ENCODE data around the gene CAMSAP1.

CAMSAP1 gene

GRCh38 chr9:135792268-135793128, 114.8 kb downstream of the CAMSAP1 start:
- H3K27ac ChIP-seq (ENCODE audit: poor library complexity, severe bottlenecking), result no peak overlapping the region
- DNase-seq (ENCODE audit: low spot score) (no peak), ATAC-seq (ENCODE audit: low read depth) (no peak)
- H3K4me3 ChIP-seq (ENCODE audit: severe bottlenecking), result no peak overlapping the region
- TF ChIP-seq CTCF (IDR thresholded peaks at IDR 0.05; ENCODE audit: poor library complexity, severe bottlenecking), result no peak
- no peaks in the 10 kb centered on the region for H3K9me3 ChIP-seq (ENCODE audit: severe bottlenecking)
- no peaks in the 10 kb centered on the region for H3K4me1 ChIP-seq (ENCODE audit: insufficient read depth, poor library complexity, severe bottlenecking)
- H3K27me3 ChIP-seq (ENCODE audit: insufficient read depth, poor library complexity, severe bottlenecking), result peaks cover 12% of the 10 kb centered on the region
- no peaks in the 10 kb centered on the region for H3K36me3 ChIP-seq (ENCODE audit: low read depth)

GRCh38 chr9:135791431-135792267, 115.7 kb downstream of the CAMSAP1 start:
- H3K36me3 ChIP-seq (ENCODE audit: low read depth), result no peaks in the 10 kb centered on the region
- no peak overlapping the region for H3K4me3 ChIP-seq (ENCODE audit: severe bottlenecking)
- peaks cover 17% of the 10 kb centered on the region for H3K27me3 ChIP-seq (ENCODE audit: insufficient read depth, poor library complexity, severe bottlenecking)
- TF ChIP-seq CTCF (IDR thresholded peaks at IDR 0.05; ENCODE audit: poor library complexity, severe bottlenecking), result no peak
- ATAC-seq (ENCODE audit: low read depth) (no peak), DNase-seq (ENCODE audit: low spot score) (no peak)
- H3K4me1 ChIP-seq (ENCODE audit: insufficient read depth, poor library complexity, severe bottlenecking), result no peaks in the 10 kb centered on the region
- no peak overlapping the region for H3K27ac ChIP-seq (ENCODE audit: poor library complexity, severe bottlenecking)
- H3K9me3 ChIP-seq (ENCODE audit: severe bottlenecking), result no peaks in the 10 kb centered on the region

GRCh38 chr9:135790850-135791249, 116.5 kb downstream of the CAMSAP1 start:
- ATAC-seq (ENCODE audit: low read depth), result no peak
- H3K27ac ChIP-seq (ENCODE audit: poor library complexity, severe bottlenecking), result no peak overlapping the region
- no peaks in the 10 kb centered on the region for H3K4me1 ChIP-seq (ENCODE audit: insufficient read depth, poor library complexity, severe bottlenecking)
- no peak overlapping the region for H3K4me3 ChIP-seq (ENCODE audit: severe bottlenecking)
- TF ChIP-seq CTCF (IDR thresholded peaks at IDR 0.05; ENCODE audit: poor library complexity, severe bottlenecking), result no peak
- no peaks in the 10 kb centered on the region for H3K36me3 ChIP-seq (ENCODE audit: low read depth)
- no peaks in the 10 kb centered on the region for H3K9me3 ChIP-seq (ENCODE audit: severe bottlenecking)
- DNase-seq (ENCODE audit: low spot score), result no peak
- peaks cover 17% of the 10 kb centered on the region for H3K27me3 ChIP-seq (ENCODE audit: insufficient read depth, poor library complexity, severe bottlenecking)

GRCh38 chr9:135790356-135790755, 117.0 kb downstream of the CAMSAP1 start:
- DNase-seq (ENCODE audit: low spot score) (no peak), ATAC-seq (ENCODE audit: low read depth) (no peak)
- Histone ChIP-seq H3K4me1 (ENCODE audit: insufficient read depth, poor library complexity, severe bottlenecking) (no peaks in the 10 kb centered on the region), H3K4me3 (ENCODE audit: severe bottlenecking) (no peak overlapping the region), H3K27ac (ENCODE audit: poor library complexity, severe bottlenecking) (no peak overlapping the region), H3K9me3 (ENCODE audit: severe bottlenecking) (no peaks in the 10 kb centered on the region), H3K27me3 (ENCODE audit: insufficient read depth, poor library complexity, severe bottlenecking) (peaks cover 17% of the 10 kb centered on the region), H3K36me3 (ENCODE audit: low read depth) (no peaks in the 10 kb centered on the region)
- no peak for TF ChIP-seq CTCF (IDR thresholded peaks at IDR 0.05; ENCODE audit: poor library complexity, severe bottlenecking)

All from RWPE2 (cell line).